PC-3 (cell line): ENCODE measurements around the gene MOB3A.

Experiments used
- CTCF ChIP-seq: fragments of 300-600 bp; sonication (generic); conservative IDR thresholded peaks from 2 replicates; pipeline ENCODE4 v1.5.1; 2017; ENCODE audit warnings: antibody characterized with exemption, low read depth, mild to moderate bottlenecking, low read length
- EZH2 ChIP-seq: fragments of 300-600 bp; sonication (generic); IDR thresholded peaks from one replicate; pipeline ENCODE4 v1.6.1; 2017; ENCODE audit warnings: antibody characterized with exemption, mild to moderate bottlenecking, low read length; ENCODE audit not compliant: unreplicated experiment
- EZH2phosphoT487 ChIP-seq: fragments of 300-600 bp; sonication (generic); IDR thresholded peaks from 2 replicates; pipeline ENCODE4 v1.6.1; 2018; ENCODE audit warnings: mild to moderate bottlenecking, antibody characterized with exemption, low read length, borderline replicate concordance

GRCh38 chr19:2070986-2071673, 25.0 kb downstream of the MOB3A start:
- no peak for TF ChIP-seq CTCF
- no peak for TF ChIP-seq EZH2
- TF ChIP-seq EZH2phosphoT487: no peak
